OCI-LY1 (cell line): ENCODE data around the gene KDM4D.

Experiments
- H2AFZ ChIP-seq: fragments of 200-600 bp; sonication (generic), shearing (Covaris generic); 2 replicates; pipeline ENCODE4 v1.6.0; 2014; ENCODE audit warnings: antibody characterized with exemption, mild to moderate bottlenecking, low read length
- H3F3A ChIP-seq: fragments of 200-600 bp; sonication (generic), shearing (Covaris generic); 2 replicates; pipeline ENCODE4 v1.6.0; 2014; ENCODE audit warnings: mild to moderate bottlenecking, antibody characterized with exemption, low read length, moderate library complexity; ENCODE audit not compliant: insufficient read depth
- H3K27ac ChIP-seq: fragments of 200-600 bp; sonication (generic); 2 replicates; pipeline ENCODE4 v1.5.1; 2014; ENCODE audit warnings: low read length, mixed run types, mild to moderate bottlenecking, low read depth; ENCODE audit not compliant: poor library complexity, severe bottlenecking
- H3K27me3 ChIP-seq: fragments of 200-600 bp; sonication (generic); 2 replicates; pipeline ENCODE4 v1.6.0; 2014; ENCODE audit warnings: antibody characterized with exemption, mild to moderate bottlenecking, low read length, moderate library complexity; ENCODE audit not compliant: insufficient read depth
- H3K36me3 ChIP-seq: fragments of 200-600 bp; sonication (generic); 2 replicates; pipeline ENCODE4 v1.6.1; 2014; ENCODE audit warnings: mild to moderate bottlenecking, antibody characterized with exemption, low read length, moderate library complexity, mixed read lengths; ENCODE audit not compliant: insufficient read depth
- H3K4me1 ChIP-seq: fragments of 200-600 bp; sonication (generic); 2 replicates; pipeline ENCODE4 v1.5.1; 2014; ENCODE audit warnings: mild to moderate bottlenecking, low read length, moderate library complexity; ENCODE audit not compliant: insufficient read depth, severe bottlenecking
- H3K4me2 ChIP-seq: fragments of 200-600 bp; sonication (generic), shearing (Covaris generic); 2 replicates; pipeline ENCODE4 v1.6.1; 2014; ENCODE audit warnings: low read length
- H3K4me3 ChIP-seq: fragments of 200-600 bp; sonication (generic); 2 replicates; pipeline ENCODE4 v1.5.1; 2014; ENCODE audit warnings: low read length, low read depth, mild to moderate bottlenecking, mixed read lengths; ENCODE audit not compliant: poor library complexity, severe bottlenecking
- H3K79me2 ChIP-seq: fragments of 200-600 bp; shearing (Covaris generic); 2 replicates; pipeline ENCODE4 v1.6.1; 2016; ENCODE audit warnings: mixed run types, low read length, mixed read lengths; ENCODE audit not compliant: insufficient read depth
- H3K9ac ChIP-seq: fragments of 200-600 bp; sonication (generic), shearing (Covaris generic); 2 replicates; pipeline ENCODE4 v1.6.1; 2014; ENCODE audit warnings: mild to moderate bottlenecking, low read length, mixed read lengths
- H3K9me2 ChIP-seq: fragments of 200-600 bp; sonication (generic), shearing (Covaris generic); 2 replicates; pipeline ENCODE4 v1.6.1; 2014; ENCODE audit warnings: low read depth, mild to moderate bottlenecking, low read length, mixed read lengths
- H3K9me3 ChIP-seq: fragments of 200-600 bp; shearing (Covaris generic); 2 replicates; pipeline ENCODE4 v1.6.1; 2014; ENCODE audit warnings: low read length, mixed read lengths
- H4K20me1 ChIP-seq: fragments of 200-600 bp; sonication (generic), shearing (Covaris generic); 2 replicates; pipeline ENCODE4 v1.6.0; 2016; ENCODE audit warnings: mild to moderate bottlenecking, low read length; ENCODE audit not compliant: insufficient read depth
- EZH2 ChIP-seq: fragments of 200-600 bp; sonication (generic), shearing (Covaris generic); IDR thresholded peaks from 2 replicates; pipeline ENCODE4 v1.8.0; 2017; ENCODE audit warnings: borderline replicate concordance, mixed run types, mild to moderate bottlenecking, antibody characterized with exemption, low read length, moderate library complexity, mixed read lengths
- TF ChIP-seq, protein P1 (sequence below): fragments of 200-600 bp; sonication (generic), shearing (Covaris generic); IDR thresholded peaks from 2 replicates; pipeline ENCODE4 v1.5.1; 2017; ENCODE audit warnings: mild to moderate bottlenecking, antibody characterized with exemption, low read length, moderate library complexity, mixed read lengths

KDM4D gene

DNA sequence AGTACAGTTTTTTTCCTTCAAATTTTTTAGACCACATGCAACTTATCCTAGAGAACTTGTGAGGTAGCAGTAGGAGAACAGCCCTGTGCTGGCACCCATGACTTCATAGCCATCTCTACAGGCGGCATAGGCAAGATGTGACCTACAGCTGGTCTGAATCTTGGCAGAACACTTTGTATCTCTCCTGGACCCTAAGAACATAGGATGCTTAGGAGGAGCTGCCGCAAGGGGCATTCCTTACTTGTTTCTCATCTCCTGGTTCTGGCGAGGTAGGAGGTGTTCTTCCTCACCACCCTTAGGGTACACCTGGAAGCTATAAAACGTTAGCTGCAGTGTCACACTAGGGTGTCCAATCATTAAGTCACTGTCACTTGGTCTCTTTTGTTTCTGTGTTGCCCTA, 16.5 kb upstream of the KDM4D start:
- H2AFZ ChIP-seq, result no peak overlapping the region
- H3K79me2 ChIP-seq, result no peaks in the 10 kb centered on the region
- TF ChIP-seq EZH2, result no peak
- TF ChIP-seq, protein P1, sequence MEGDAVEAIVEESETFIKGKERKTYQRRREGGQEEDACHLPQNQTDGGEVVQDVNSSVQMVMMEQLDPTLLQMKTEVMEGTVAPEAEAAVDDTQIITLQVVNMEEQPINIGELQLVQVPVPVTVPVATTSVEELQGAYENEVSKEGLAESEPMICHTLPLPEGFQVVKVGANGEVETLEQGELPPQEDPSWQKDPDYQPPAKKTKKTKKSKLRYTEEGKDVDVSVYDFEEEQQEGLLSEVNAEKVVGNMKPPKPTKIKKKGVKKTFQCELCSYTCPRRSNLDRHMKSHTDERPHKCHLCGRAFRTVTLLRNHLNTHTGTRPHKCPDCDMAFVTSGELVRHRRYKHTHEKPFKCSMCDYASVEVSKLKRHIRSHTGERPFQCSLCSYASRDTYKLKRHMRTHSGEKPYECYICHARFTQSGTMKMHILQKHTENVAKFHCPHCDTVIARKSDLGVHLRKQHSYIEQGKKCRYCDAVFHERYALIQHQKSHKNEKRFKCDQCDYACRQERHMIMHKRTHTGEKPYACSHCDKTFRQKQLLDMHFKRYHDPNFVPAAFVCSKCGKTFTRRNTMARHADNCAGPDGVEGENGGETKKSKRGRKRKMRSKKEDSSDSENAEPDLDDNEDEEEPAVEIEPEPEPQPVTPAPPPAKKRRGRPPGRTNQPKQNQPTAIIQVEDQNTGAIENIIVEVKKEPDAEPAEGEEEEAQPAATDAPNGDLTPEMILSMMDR, result no peak
- H3K4me2 ChIP-seq, result no peak overlapping the region
- H3K4me1 ChIP-seq, result no peaks in the 10 kb centered on the region
- no peaks in the 10 kb centered on the region for H3F3A ChIP-seq
- H4K20me1 ChIP-seq, result no peaks in the 10 kb centered on the region
- H3K27ac ChIP-seq, result no peak overlapping the region
- H3K9me2 ChIP-seq, result no peaks in the 10 kb centered on the region
- no peak overlapping the region for H3K4me3 ChIP-seq
- H3K9me3 ChIP-seq, result no peaks in the 10 kb centered on the region
- H3K9ac ChIP-seq, result no peak overlapping the region
- H3K27me3 ChIP-seq, result no peaks in the 10 kb centered on the region
- peaks cover 14% of the 10 kb centered on the region; the same call in 1 of the 2 replicates for H3K36me3 ChIP-seq

DNA sequence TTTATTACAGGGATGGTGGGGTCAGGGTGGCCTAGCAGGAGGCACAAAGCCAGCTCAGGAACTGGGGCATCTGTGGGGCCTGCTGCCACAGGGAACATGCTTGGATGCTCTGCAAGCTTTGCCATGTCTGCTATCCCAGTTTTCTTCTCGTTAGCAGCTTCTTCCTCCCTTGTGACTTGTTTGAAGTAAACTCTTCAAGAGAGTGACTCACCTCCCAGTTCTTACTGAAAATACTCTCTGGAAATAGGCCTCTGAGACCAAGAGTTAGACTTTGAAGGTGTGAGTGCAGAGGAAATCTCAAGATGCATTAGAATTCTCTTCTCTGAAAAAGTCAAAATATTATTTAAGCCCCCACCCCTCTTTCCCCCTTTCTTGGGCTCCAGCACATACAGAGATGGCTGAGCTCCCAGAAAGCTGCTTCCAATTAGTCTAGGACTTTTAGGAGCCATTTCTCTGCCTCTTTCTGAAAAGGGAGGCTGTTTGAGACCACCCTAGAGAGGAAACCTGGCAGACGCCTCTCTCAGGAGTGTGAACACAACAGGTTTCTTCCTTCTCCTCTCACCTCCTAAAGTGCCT, 15.3 kb upstream of the KDM4D start:
- H2AFZ ChIP-seq, result no peak overlapping the region
- TF ChIP-seq, protein P1, result no peak
- no peak for TF ChIP-seq EZH2

DNA sequence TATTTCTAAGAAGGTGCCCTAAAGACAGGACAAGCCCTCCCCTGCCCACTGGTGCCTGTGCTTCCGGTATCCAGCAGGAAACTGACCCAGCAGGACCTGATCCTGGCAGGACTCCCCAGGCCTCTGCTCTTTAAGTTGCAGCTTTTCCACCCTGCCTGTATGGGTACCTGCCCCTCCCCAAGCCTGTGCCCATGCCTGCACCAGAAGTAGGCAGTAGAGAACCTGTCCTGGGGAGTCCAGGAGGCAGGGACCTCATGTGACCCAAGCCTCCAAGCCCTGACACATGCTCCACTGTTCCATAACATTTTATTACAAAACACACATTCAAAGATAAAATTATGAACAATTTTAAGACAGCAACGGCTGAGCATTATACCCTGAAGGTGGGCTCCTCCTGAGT, 14.3 kb upstream of the KDM4D start:
- Histone ChIP-seq H2AFZ (no peak overlapping the region), H3K4me1 (no peaks in the 10 kb centered on the region), H3K4me3 (no peak overlapping the region), H3K9ac (no peak overlapping the region), H3F3A (no peaks in the 10 kb centered on the region), H3K36me3 (peaks cover 34% of the 10 kb centered on the region), H3K9me2 (no peaks in the 10 kb centered on the region), H3K9me3 (no peaks in the 10 kb centered on the region), H3K4me2 (no peak overlapping the region), H3K27ac (no peak overlapping the region), H4K20me1 (no peaks in the 10 kb centered on the region), H3K79me2 (no peaks in the 10 kb centered on the region), H3K27me3 (no peaks in the 10 kb centered on the region)
- no peak for TF ChIP-seq EZH2
- TF ChIP-seq, protein P1, result no peak

More for the DNA sequence above, 15.3 kb upstream of the KDM4D start:
- Histone ChIP-seq H3K4me3 (no peak overlapping the region), H3K27me3 (no peaks in the 10 kb centered on the region), H3K4me2 (no peak overlapping the region), H3K36me3 (peaks cover 25% of the 10 kb centered on the region), H3K4me1 (no peaks in the 10 kb centered on the region), H3K27ac (no peak overlapping the region), H4K20me1 (no peaks in the 10 kb centered on the region), H3F3A (no peaks in the 10 kb centered on the region), H3K9me2 (no peaks in the 10 kb centered on the region), H3K9me3 (no peaks in the 10 kb centered on the region), H3K9ac (no peak overlapping the region), H3K79me2 (no peaks in the 10 kb centered on the region)
